ENCODE measurements around the gene PTGER4.

DNA sequence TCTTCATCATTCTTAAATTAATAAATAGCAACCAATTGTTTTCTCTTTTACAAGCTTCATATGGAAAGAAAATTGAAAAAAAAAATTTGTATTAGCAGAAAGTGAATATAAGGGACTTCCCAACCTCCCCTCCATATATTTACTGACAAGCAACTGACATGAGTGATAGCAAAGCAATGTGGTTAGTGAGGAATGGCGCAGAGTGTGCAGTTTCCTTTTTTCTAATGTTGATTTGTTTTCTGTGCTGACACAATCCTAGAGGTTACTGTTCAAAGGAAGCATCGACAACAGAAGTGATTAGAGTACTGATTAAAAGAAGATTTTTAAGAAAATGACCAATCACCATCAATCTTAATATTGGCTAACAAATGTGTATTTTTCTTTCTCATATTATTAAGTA lies 1.7 kb upstream of the PTGER4 start:
- TF ChIP-seq, protein P1, sequence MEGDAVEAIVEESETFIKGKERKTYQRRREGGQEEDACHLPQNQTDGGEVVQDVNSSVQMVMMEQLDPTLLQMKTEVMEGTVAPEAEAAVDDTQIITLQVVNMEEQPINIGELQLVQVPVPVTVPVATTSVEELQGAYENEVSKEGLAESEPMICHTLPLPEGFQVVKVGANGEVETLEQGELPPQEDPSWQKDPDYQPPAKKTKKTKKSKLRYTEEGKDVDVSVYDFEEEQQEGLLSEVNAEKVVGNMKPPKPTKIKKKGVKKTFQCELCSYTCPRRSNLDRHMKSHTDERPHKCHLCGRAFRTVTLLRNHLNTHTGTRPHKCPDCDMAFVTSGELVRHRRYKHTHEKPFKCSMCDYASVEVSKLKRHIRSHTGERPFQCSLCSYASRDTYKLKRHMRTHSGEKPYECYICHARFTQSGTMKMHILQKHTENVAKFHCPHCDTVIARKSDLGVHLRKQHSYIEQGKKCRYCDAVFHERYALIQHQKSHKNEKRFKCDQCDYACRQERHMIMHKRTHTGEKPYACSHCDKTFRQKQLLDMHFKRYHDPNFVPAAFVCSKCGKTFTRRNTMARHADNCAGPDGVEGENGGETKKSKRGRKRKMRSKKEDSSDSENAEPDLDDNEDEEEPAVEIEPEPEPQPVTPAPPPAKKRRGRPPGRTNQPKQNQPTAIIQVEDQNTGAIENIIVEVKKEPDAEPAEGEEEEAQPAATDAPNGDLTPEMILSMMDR (optimal IDR thresholded peaks at IDR 0.05 in 1 of 3, IDR thresholded peaks at IDR 0.05 in 1 of 3, conservative IDR thresholded peaks at IDR 0.05 in 1 of 3; ENCODE audit: extremely low read depth in 1 of 3, insufficient read depth in 2 of 3, low read length in 3 of 3), result no peak
- no peak for TF ChIP-seq EZH2 (IDR thresholded peaks at IDR 0.05; ENCODE audit: low read length)
